Activated naive CD4-positive, alpha-beta T cell treated with anti-CD3 and anti-CD28 coated beads, Interleukin-2, amount 10 ng/mL, durations not matched to agents 7 days and 5 days (primary cell): ENCODE results near the gene DTD1.

Experiments used
- CTCF ChIA-PET: fragments of 350-600 bp; sonication (Branson Sonifier 250); formaldehyde crosslinking; loops from one replicate; lab custom pipeline; 2021; ENCODE audit warnings: antibody characterized with exemption; lab: Charles Lee
- DNase-seq: peaks from one replicate; pipeline ENCODE4 v3.0.0-alpha.2; 2020
- H3K27ac Mint-ChIP-seq: one replicate; pipeline ENCODE4 v1.8.0; 2021; ENCODE audit warnings: mild to moderate bottlenecking, moderate library complexity, mixed read lengths
- H3K27me3 Mint-ChIP-seq: one replicate; pipeline ENCODE4 v1.8.0; 2021; ENCODE audit warnings: mild to moderate bottlenecking, mixed read lengths
- H3K36me3 Mint-ChIP-seq: one replicate; pipeline ENCODE4 v1.8.0; 2021; ENCODE audit warnings: mixed read lengths
- H3K4me1 Mint-ChIP-seq: one replicate; pipeline ENCODE4 v1.8.0; 2021; ENCODE audit warnings: mixed read lengths
- H3K4me3 Mint-ChIP-seq: one replicate; pipeline ENCODE4 v1.8.0; 2021; ENCODE audit warnings: mild to moderate bottlenecking, moderate library complexity, mixed read lengths
- H3K9me3 Mint-ChIP-seq: one replicate; pipeline ENCODE4 v1.8.0; 2021; ENCODE audit warnings: mixed read lengths

DTD1 gene

GRCh38 chr20:18662279-18663040, 74.6 kb downstream of the DTD1 start:
- Mint-ChIP-seq H3K27me3 (no peaks in the 10 kb centered on the region), H3K4me1 (no peaks in the 10 kb centered on the region), H3K4me3 (no peak overlapping the region), H3K27ac (no peak overlapping the region), H3K36me3 (no peaks in the 10 kb centered on the region), H3K9me3 (no peaks in the 10 kb centered on the region)
- DNase-seq, result no peak
- CTCF ChIA-PET, result no interaction called here

- no peak for DNase-seq
- Mint-ChIP-seq H3K4me3 (no peak overlapping the region), H3K4me1 (no peaks in the 10 kb centered on the region), H3K27me3 (no peaks in the 10 kb centered on the region), H3K9me3 (no peaks in the 10 kb centered on the region), H3K27ac (no peak overlapping the region), H3K36me3 (no peaks in the 10 kb centered on the region)
- CTCF ChIA-PET, result no interaction called here
Observed at GRCh38 chr20:18663932-18664331, 76.1 kb downstream of the DTD1 start.

- H3K27me3 Mint-ChIP-seq, result no peaks in the 10 kb centered on the region
Observed at GRCh38 chr20:18665135-18665534, 77.3 kb downstream of the DTD1 start.

GRCh38 chr20:18666803-18667415, 79.1 kb downstream of the DTD1 start:
- H3K27me3 Mint-ChIP-seq, result no peaks in the 10 kb centered on the region
- H3K27ac Mint-ChIP-seq, result no peak overlapping the region
- CTCF ChIA-PET, result no interaction called here
- H3K4me3 Mint-ChIP-seq, result no peak overlapping the region
- no peaks in the 10 kb centered on the region for H3K9me3 Mint-ChIP-seq
- H3K4me1 Mint-ChIP-seq, result no peaks in the 10 kb centered on the region
- H3K36me3 Mint-ChIP-seq, result no peaks in the 10 kb centered on the region
- no peak for DNase-seq

More at GRCh38 chr20:18665135-18665534, 77.3 kb downstream of the DTD1 start:
- CTCF ChIA-PET, result no interaction called here
- H3K9me3 Mint-ChIP-seq, result no peaks in the 10 kb centered on the region
- DNase-seq, result no peak
- H3K36me3 Mint-ChIP-seq, result no peaks in the 10 kb centered on the region
- H3K4me1 Mint-ChIP-seq, result no peaks in the 10 kb centered on the region
- H3K4me3 Mint-ChIP-seq, result no peak overlapping the region
- H3K27ac Mint-ChIP-seq, result no peak overlapping the region

- H3K4me3 Mint-ChIP-seq, result no peak overlapping the region
- CTCF ChIA-PET, result no interaction called here
Observed at GRCh38 chr20:18669241-18670019, 81.6 kb downstream of the DTD1 start.

GRCh38 chr20:18671203-18671710, 83.4 kb downstream of the DTD1 start:
- Mint-ChIP-seq H3K4me3 (no peak overlapping the region), H3K27me3 (no peaks in the 10 kb centered on the region), H3K27ac (no peak overlapping the region), H3K4me1 (no peaks in the 10 kb centered on the region), H3K9me3 (no peaks in the 10 kb centered on the region), H3K36me3 (no peaks in the 10 kb centered on the region)
- no peak for DNase-seq
- CTCF ChIA-PET, result no interaction called here

More at GRCh38 chr20:18669241-18670019, 81.6 kb downstream of the DTD1 start:
- Mint-ChIP-seq H3K9me3 (no peaks in the 10 kb centered on the region), H3K27me3 (no peaks in the 10 kb centered on the region), H3K4me1 (no peaks in the 10 kb centered on the region), H3K27ac (no peak overlapping the region), H3K36me3 (no peaks in the 10 kb centered on the region)
- DNase-seq, result no peak

- no peak overlapping the region for H3K4me3 Mint-ChIP-seq
- H3K9me3 Mint-ChIP-seq, result no peaks in the 10 kb centered on the region
- H3K27ac Mint-ChIP-seq, result no peak overlapping the region
- DNase-seq, result no peak
- CTCF ChIA-PET, result no interaction called here
- no peaks in the 10 kb centered on the region for H3K36me3 Mint-ChIP-seq
- no peaks in the 10 kb centered on the region for H3K27me3 Mint-ChIP-seq
- H3K4me1 Mint-ChIP-seq, result no peaks in the 10 kb centered on the region
Observed at GRCh38 chr20:18672834-18673233, 85.0 kb downstream of the DTD1 start.

- H3K4me3 Mint-ChIP-seq, result no peak overlapping the region
- no peak overlapping the region for H3K27ac Mint-ChIP-seq
- CTCF ChIA-PET, result interaction anchor here (0.7 kb wide), 2 partner anchors 22 to 43 kb away, joined by 3 to 4 read pairs; no protein-coding TSS in a partner anchor
- H3K27me3 Mint-ChIP-seq, result no peaks in the 10 kb centered on the region
- peaks cover 2% of the 10 kb centered on the region for H3K4me1 Mint-ChIP-seq
- no peaks in the 10 kb centered on the region for H3K9me3 Mint-ChIP-seq
- DNase-seq, result no peak
- H3K36me3 Mint-ChIP-seq, result no peaks in the 10 kb centered on the region
Observed at GRCh38 chr20:18676396-18676795, 88.5 kb downstream of the DTD1 start.

GRCh38 chr20:18677126-18677525, 89.3 kb downstream of the DTD1 start:
- Mint-ChIP-seq H3K9me3 (no peaks in the 10 kb centered on the region), H3K27me3 (no peaks in the 10 kb centered on the region), H3K4me3 (no peak overlapping the region), H3K4me1 (peaks cover 2% of the 10 kb centered on the region), H3K36me3 (no peaks in the 10 kb centered on the region), H3K27ac (no peak overlapping the region)
- no peak for DNase-seq
- CTCF ChIA-PET, result interaction anchor here (0.7 kb wide), 2 partner anchors 23 to 43 kb away, joined by 3 to 4 read pairs; no protein-coding TSS in a partner anchor

GRCh38 chr20:18678549-18679419, 90.9 kb downstream of the DTD1 start:
- CTCF ChIA-PET, result no interaction called here
- H3K27ac Mint-ChIP-seq, result no peak overlapping the region

GRCh38 chr20:18683839-18684238, 96.0 kb downstream of the DTD1 start:
- Mint-ChIP-seq H3K9me3 (no peaks in the 10 kb centered on the region), H3K27me3 (no peaks in the 10 kb centered on the region), H3K4me1 (no peaks in the 10 kb centered on the region), H3K36me3 (no peaks in the 10 kb centered on the region), H3K4me3 (no peak overlapping the region), H3K27ac (no peak overlapping the region)
- no peak for DNase-seq
- CTCF ChIA-PET, result no interaction called here

More at GRCh38 chr20:18678549-18679419, 90.9 kb downstream of the DTD1 start:
- H3K4me1 Mint-ChIP-seq, result peaks cover 2% of the 10 kb centered on the region
- DNase-seq, result no peak
- H3K9me3 Mint-ChIP-seq, result no peaks in the 10 kb centered on the region
- H3K4me3 Mint-ChIP-seq, result no peak overlapping the region
- H3K36me3 Mint-ChIP-seq, result no peaks in the 10 kb centered on the region
- H3K27me3 Mint-ChIP-seq, result no peaks in the 10 kb centered on the region

- CTCF ChIA-PET, result no interaction called here
- Mint-ChIP-seq H3K27me3 (no peaks in the 10 kb centered on the region), H3K36me3 (no peaks in the 10 kb centered on the region), H3K4me1 (no peaks in the 10 kb centered on the region), H3K27ac (no peak overlapping the region), H3K4me3 (no peak overlapping the region), H3K9me3 (no peaks in the 10 kb centered on the region)
- DNase-seq, result no peak
Observed at GRCh38 chr20:18684775-18685174, 96.9 kb downstream of the DTD1 start.

- no peaks in the 10 kb centered on the region for H3K4me1 Mint-ChIP-seq
- H3K27me3 Mint-ChIP-seq, result no peaks in the 10 kb centered on the region
- H3K27ac Mint-ChIP-seq, result no peak overlapping the region
- H3K9me3 Mint-ChIP-seq, result no peaks in the 10 kb centered on the region
- CTCF ChIA-PET, result interaction anchor here (0.7 kb wide), 1 partner anchor 20 kb away, joined by 3 read pairs; no protein-coding TSS in a partner anchor
- H3K36me3 Mint-ChIP-seq, result no peaks in the 10 kb centered on the region
- no peak overlapping the region for H3K4me3 Mint-ChIP-seq
- no peak for DNase-seq
Observed at GRCh38 chr20:18685406-18685805, 97.6 kb downstream of the DTD1 start.
